Activated CD8-positive, alpha-beta memory T cell treated with anti-CD3 and anti-CD28 coated beads for 4 hours (primary cell): ENCODE measurements around the gene LRRC2.
"Not testable (repeated sequence)": the region's sequence is repeated elsewhere in the genome, so short reads cannot be mapped to it uniquely, and the experiment has no call there.

Source experiments
- DNase-seq, 2 donors: peaks; one replicate each; pipeline ENCODE4 v3.0.0-alpha.2; 2020; ENCODE audit warnings: low read depth in 2 of 2

LRRC2 gene

GRCh38 chr3:46580675-46581074 is 14.6 kb upstream of the LRRC2 start:
- DNase-seq, result no peak

- no peak for DNase-seq
Measured at GRCh38 chr3:46579756-46580286, 13.7 kb upstream of the LRRC2 start.

- no peak for DNase-seq
Measured at GRCh38 chr3:46578973-46579755, 13.1 kb upstream of the LRRC2 start.

DNA sequence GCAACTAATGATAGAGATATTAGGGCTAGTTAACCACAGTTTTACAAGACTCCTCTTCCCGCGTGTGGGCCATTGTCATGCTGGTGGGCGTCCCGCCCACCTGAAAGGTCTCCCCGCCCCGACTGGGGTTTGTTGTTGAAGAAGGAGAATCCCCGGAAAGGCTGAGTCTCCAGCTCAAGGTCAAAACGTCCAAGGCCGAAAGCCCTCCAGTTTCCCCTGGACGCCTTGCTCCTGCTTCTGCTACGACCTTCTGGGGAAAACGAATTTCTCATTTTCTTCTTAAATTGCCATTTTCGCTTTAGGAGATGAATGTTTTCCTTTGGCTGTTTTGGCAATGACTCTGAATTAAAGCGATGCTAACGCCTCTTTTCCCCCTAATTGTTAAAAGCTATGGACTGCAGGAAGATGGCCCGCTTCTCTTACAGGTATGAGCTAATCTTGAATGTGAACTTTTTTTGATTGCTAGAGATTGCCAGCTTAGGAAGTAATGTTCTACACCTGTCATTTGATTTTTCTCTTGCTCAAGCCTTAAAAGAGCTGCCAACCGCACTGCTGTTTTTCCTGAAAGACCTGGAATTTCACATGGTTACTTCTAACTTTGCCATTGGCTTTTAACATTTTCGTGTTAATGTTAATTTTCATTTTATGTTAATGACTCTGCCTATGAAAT is 11.6 kb upstream of the LRRC2 start:
- not testable (repeated sequence) for DNase-seq

DNA sequence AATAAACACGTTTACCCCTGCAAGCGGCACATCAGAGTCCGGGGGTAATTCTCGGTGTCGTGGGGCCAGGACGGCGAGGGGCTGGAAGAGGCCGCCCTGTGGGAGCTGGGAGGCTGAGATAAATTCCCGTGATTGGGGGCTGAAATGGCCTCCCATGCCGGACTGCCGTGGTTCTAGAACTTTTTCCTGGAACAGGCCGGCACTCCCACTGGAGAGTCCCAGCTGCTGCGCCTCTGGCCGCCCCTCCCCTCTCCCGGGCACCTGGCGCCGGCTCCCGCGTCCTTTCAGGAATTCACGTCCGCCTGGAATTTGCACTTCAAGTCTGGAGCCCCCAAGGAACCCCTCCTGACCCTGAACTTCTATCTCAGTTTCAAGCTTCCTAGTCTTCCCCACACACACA is 10.8 kb upstream of the LRRC2 start:
- no peak for DNase-seq

GRCh38 chr3:46576386-46576785 is 10.3 kb upstream of the LRRC2 start:
- DNase-seq, result no peak

- no peak for DNase-seq
Measured at GRCh38 chr3:46575577-46576222, 9.6 kb upstream of the LRRC2 start.

- no peak for DNase-seq
Measured at GRCh38 chr3:46574881-46575576, 8.9 kb upstream of the LRRC2 start.

GRCh38 chr3:46574243-46574646 is 8.1 kb upstream of the LRRC2 start:
- no peak for DNase-seq

- DNase-seq, result no peak
Measured at GRCh38 chr3:46573701-46574100, 7.6 kb upstream of the LRRC2 start.

- no peak for DNase-seq
Measured at GRCh38 chr3:46571684-46572083, 5.6 kb upstream of the LRRC2 start.

DNA sequence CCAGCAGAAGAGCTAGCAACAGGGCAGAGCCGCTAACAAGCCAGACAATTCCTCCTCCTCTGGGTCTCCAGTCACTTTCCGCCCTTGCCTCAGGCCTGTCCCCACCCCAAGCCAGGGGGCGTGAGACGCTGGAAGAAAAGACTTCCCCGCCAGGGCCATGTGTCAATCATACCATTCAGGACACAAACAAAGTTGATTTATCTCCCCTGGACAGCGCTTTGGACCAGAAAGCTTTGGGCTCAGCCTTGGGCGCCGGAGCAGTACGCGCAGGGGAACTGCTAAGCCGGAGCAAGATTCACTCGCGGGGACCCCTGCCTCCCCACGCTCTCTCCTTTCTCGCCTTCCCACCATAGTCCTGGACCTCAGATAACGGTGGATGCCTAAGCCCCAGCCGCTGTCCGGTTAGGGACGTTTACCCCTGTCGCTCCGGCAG is 479 bp downstream of the LRRC2 start:
- no peak for DNase-seq

DNA sequence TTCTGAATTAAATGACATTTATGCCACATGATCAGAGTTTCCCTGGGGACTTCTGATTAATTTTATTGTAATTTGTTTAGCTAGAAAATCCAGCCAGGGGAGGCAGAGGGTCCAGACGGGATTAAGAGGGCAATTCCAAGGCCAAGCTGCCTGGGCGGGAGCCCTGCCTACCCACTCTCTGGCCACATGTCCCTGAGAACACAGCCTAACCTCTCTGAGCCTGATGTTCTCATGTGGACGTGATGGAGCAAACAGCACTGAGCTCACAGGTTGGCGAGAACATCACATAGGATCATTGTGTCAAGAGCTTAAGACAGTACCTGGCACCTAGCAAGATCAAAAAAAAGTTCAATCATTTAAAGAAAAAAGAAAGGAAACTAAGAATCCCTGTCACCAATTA is 1.0 kb downstream of the LRRC2 start:
- DNase-seq, result no peak

- DNase-seq, result no peak
Measured at GRCh38 chr3:46564190-46565021, 1.7 kb downstream of the LRRC2 start.

DNA sequence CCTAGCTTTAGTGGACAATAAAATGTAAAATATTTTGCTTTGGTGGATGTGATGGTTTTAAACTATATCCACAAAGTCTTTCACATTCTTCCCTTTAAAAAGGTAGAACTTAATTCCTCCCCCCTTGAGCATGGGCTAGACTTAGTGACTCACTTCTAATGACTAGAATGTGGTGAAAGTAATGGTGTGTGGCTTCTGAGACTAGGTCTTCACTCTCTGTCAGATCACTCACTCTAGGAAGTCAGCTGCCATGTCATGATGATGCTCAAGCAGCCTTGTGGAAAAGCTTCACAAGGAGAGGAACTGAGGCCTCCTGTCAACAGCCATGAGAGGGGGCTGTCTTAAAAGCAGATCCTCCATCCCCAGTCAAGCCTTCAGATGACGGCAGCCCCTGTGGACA is 4.2 kb downstream of the LRRC2 start:
- DNase-seq, result no peak

- DNase-seq, result no peak
Measured at GRCh38 chr3:46561511-46561910, 4.6 kb downstream of the LRRC2 start.

GRCh38 chr3:46559091-46559704 is 6.9 kb downstream of the LRRC2 start:
- no peak for DNase-seq

- peak; percentile 48 to 50 for DNase-seq
Measured at GRCh38 chr3:46558184-46559043, 7.7 kb downstream of the LRRC2 start.

DNA sequence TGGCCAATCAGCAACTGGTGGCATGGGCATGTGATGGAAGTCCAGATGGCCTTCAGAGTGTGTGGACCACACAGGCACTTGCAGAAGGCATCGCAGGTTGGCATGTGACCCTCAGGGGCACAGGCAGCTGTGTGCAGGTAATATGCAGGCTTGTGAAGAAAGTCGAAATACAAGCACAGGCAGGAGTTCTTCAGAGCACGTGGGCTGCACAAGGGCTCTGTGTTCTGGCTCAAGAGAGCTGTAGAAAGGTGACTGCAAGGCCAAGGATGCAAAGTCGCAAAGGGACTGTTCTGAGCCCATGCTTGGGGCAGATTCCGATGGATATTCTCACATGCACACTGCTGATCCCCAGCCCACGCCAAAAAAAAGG is 8.3 kb downstream of the LRRC2 start:
- DNase-seq, result no peak

GRCh38 chr3:46553154-46553553 is 12.9 kb downstream of the LRRC2 start:
- DNase-seq, result no peak
